Endothelial cell of umbilical vein (primary cell): ENCODE data around the gene TMC3. TPM values are rescaled to one million over a fixed set of nuclear protein-coding genes. Genes with fewer than 3 reads are reported as not detected.

Experiments
- BruUV-seq: library from RNA; stranded (reverse); fragments of 400-500 nt; replicated peaks from 2 replicates; lab custom pipeline; 2021; lab: Mats Ljungman, UMichigan
- CTCF ChIA-PET: fragments of 300-600, 350-600 bp; sonication (Branson Sonifier 250); formaldehyde crosslinking; loops from one replicate; lab custom pipeline; 2021; ENCODE audit warnings: antibody characterized with exemption, inconsistent platforms; lab: Charles Lee
- POLR2A ChIA-PET: fragments of 300-600, 350-600 bp; sonication (Branson Sonifier 250); formaldehyde crosslinking; loops from one replicate; lab custom pipeline; 2021; ENCODE audit warnings: antibody characterized with exemption, inconsistent platforms; lab: Charles Lee
- DNase-seq: peaks from one replicate; pipeline ENCODE4 v3.0.0-alpha.2; 2011; ENCODE audit warnings: low read depth, low spot score
- FAIRE-seq: peaks from 2 replicates; lab custom pipeline; 2011; peaks lifted over from hg19 to GRCh38; lab: Jason Lieb, UNC
- H2AFZ ChIP-seq: 2 replicates; pipeline ENCODE4 v1.6.0; 2012; ENCODE audit warnings: low read depth, low read length, control low read depth, inconsistent platforms
- H3K27ac ChIP-seq: 2 replicates; pipeline ENCODE4 v1.5.1; 2011; ENCODE audit warnings: low read depth, mild to moderate bottlenecking, control low read depth, low read length, moderate library complexity; ENCODE audit not compliant: insufficient read depth
- H3K27me3 ChIP-seq, 2 experiments: 2 replicates each; pipeline versions ENCODE4 v1.6.0 to v1.6.1; 2011; ENCODE audit warnings: low read length in 2 of 2, mixed read lengths in 1 of 2; ENCODE audit not compliant: control insufficient read depth in 2 of 2, insufficient read depth in 2 of 2
- H3K36me3 ChIP-seq, 2 experiments: 2 replicates in 1 of 2; 3 replicates in 1 of 2; pipeline ENCODE4 v1.5.1; 2011; ENCODE audit warnings: low read length in 2 of 2, mild to moderate bottlenecking in 1 of 2, moderate library complexity in 1 of 2; ENCODE audit not compliant: control insufficient read depth in 2 of 2, insufficient read depth in 2 of 2; ENCODE audit errors: extremely low read depth in 1 of 2
- H3K4me1 ChIP-seq: 3 replicates; pipeline ENCODE4 v1.5.1; 2011; ENCODE audit warnings: mild to moderate bottlenecking, low read length; ENCODE audit not compliant: control insufficient read depth, insufficient read depth; ENCODE audit errors: extremely low read depth
- H3K4me2 ChIP-seq: 2 replicates; pipeline ENCODE4 v1.6.1; 2011; ENCODE audit warnings: low read length, control low read depth, mixed read lengths; ENCODE audit not compliant: insufficient read depth
- H3K4me3 ChIP-seq, 3 experiments: fragments of 200-600 bp in 1 of 3; sonication (generic), shearing (Covaris generic) in 1 of 3; replicated peaks in 1 of 3; 2 replicates each; pipeline ENCODE4 v1.5.1; 2011 to 2016; ENCODE audit warnings: control low read depth in 3 of 3, low read length in 3 of 3, mild to moderate bottlenecking in 2 of 3, inconsistent platforms in 1 of 3, low read depth in 1 of 3, moderate library complexity in 1 of 3; ENCODE audit not compliant: insufficient read depth in 1 of 3
- H3K79me2 ChIP-seq: 2 replicates; pipeline ENCODE4 v1.6.0; 2012; ENCODE audit warnings: low read length, inconsistent platforms; ENCODE audit not compliant: control insufficient read depth, insufficient read depth
- H3K9ac ChIP-seq: replicated peaks from 2 replicates; pipeline ENCODE3; 2011; ENCODE audit warnings: low read length, control low read depth; ENCODE audit not compliant: insufficient read depth; ENCODE audit errors: extremely low read depth
- H3K9me1 ChIP-seq: replicated peaks from 3 replicates; pipeline ENCODE4 v1.6.0; 2011; ENCODE audit warnings: mild to moderate bottlenecking, low read length; ENCODE audit not compliant: control insufficient read depth, insufficient read depth; ENCODE audit errors: extremely low read depth
- H3K9me3 ChIP-seq: replicated peaks from 2 replicates; pipeline ENCODE4 v1.5.1; 2012; ENCODE audit warnings: low read length, inconsistent platforms; ENCODE audit not compliant: control insufficient read depth, insufficient read depth
- H4K20me1 ChIP-seq: replicated peaks from 2 replicates; pipeline ENCODE3; 2011; ENCODE audit warnings: mild to moderate bottlenecking, low read length; ENCODE audit not compliant: control insufficient read depth, insufficient read depth; ENCODE audit errors: extremely low read depth
- EZH2 ChIP-seq: IDR thresholded peaks from 2 replicates; pipeline ENCODE4 v1.6.1; 2012; ENCODE audit warnings: borderline replicate concordance, low read depth, mild to moderate bottlenecking, moderate library complexity, low read length, inconsistent platforms; ENCODE audit not compliant: severe bottlenecking
- FOS ChIP-seq: IDR thresholded peaks from 2 replicates; pipeline ENCODE4 v1.6.1; 2011; ENCODE audit warnings: mild to moderate bottlenecking, low read length, moderate library complexity, borderline replicate concordance; ENCODE audit not compliant: insufficient read depth
- GATA2 ChIP-seq: IDR thresholded peaks from 2 replicates; pipeline ENCODE4 v1.7.0; 2011; ENCODE audit warnings: low read depth, mild to moderate bottlenecking, moderate library complexity, mixed read lengths, low read length; ENCODE audit not compliant: insufficient read length, insufficient read depth
- JUN ChIP-seq: IDR thresholded peaks from 2 replicates; pipeline ENCODE4 v1.6.1; 2011; ENCODE audit warnings: borderline replicate concordance, low read depth; ENCODE audit not compliant: insufficient read length, insufficient read depth
- MYC ChIP-seq: IDR thresholded peaks from one replicate; pipeline ENCODE4 v1.6.1; 2011; ENCODE audit warnings: mild to moderate bottlenecking, low read depth, low read length
- POLR2A ChIP-seq: IDR thresholded peaks from 2 replicates; pipeline ENCODE4 v1.6.1; 2012; ENCODE audit warnings: low read depth, mild to moderate bottlenecking, control low read depth, low read length
- POLR2AphosphoS5 ChIP-seq: IDR thresholded peaks from 2 replicates; pipeline ENCODE4 v1.6.1; 2012; ENCODE audit warnings: low read depth, mild to moderate bottlenecking, control low read depth, low read length, moderate library complexity; ENCODE audit not compliant: insufficient read depth
- dilution Hi-C: fragments of 300-500 bp; cut with MboI; formaldehyde crosslinking; loops from one replicate; pipeline ENCODE4 v1.15.0; 2019; ENCODE audit warnings: low sequenced_read_pairs; ENCODE audit not compliant: extremely low pct_ligation_motif_present
- intact Hi-C: fragments of 100-400 bp; cut with micrococcal nuclease; formaldehyde crosslinking; loops from one replicate; pipeline ENCODE4 v1.10.0; 2022
- polyA plus RNA-seq, 4 experiments: library from polyadenylated mRNA; depleted of rRNA in 3 of 4; stranded (reverse) in 3 of 4; unstranded in 1 of 4; fragments of >200 nt; gene quantifications; 2 replicates each; pipeline versions ENCODE4 v1.2.1 to v1.2.3, GENCODE V29; 2011 to 2012; ENCODE audit warnings: missing spikeins in 1 of 4
- total RNA-seq: library from RNA; stranded (reverse); gene quantifications from 2 replicates; pipeline ENCODE4 v1.2.3, GENCODE V29; 2021
- TF ChIP-seq, protein P1 (sequence below): IDR thresholded peaks from 2 replicates; pipeline ENCODE4 v1.6.1; 2011; ENCODE audit not compliant: insufficient read depth, insufficient read length
- TF ChIP-seq, protein P2 (sequence below), 2 donors: IDR thresholded peaks; 1 replicate in 1 of 2; 2 replicates in 1 of 2; pipeline ENCODE4 v1.5.1; 2011; ENCODE audit warnings: low read length in 2 of 2, mild to moderate bottlenecking in 2 of 2, moderate library complexity in 2 of 2, control low read depth in 1 of 2, inconsistent platforms in 1 of 2, low read depth in 1 of 2; ENCODE audit not compliant: insufficient read depth in 1 of 2; ENCODE audit errors: extremely low read depth in 1 of 2

TMC3 gene
- total and polyA plus RNA-seq, 2 donors (not counting 3 experiments of a cell fraction or from before 2014, with no cell fraction given) = not detected

DNA sequence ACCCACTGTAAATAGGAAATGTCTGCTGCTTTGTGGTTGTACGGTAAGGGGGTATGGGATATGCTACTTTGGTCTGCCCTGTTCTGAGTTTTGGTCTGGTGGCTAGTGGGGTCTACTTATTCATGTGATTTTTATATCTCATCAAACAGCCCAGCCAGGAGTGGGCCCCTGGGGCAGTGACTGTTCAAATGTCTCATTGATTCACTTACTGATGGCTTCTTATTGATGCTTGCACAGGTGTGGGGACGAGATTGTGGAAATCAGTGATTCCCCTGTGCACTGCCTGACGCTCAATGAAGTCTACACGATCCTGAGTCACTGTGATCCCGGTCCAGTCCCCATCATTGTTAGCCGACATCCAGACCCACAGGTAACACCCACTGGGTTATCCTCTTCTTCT lies 88.6 kb downstream of the TMC3 start:
- H3K9ac ChIP-seq = no peak overlapping the region
- ChIA-PET CTCF (no interaction called here), POLR2A (no interaction called here)
- intact Hi-C loops (no loop called here), dilution Hi-C loops (no loop called here)
- H3K27ac ChIP-seq = no peak overlapping the region
- H3K27me3 ChIP-seq = peaks cover 0 to 2% of the 10 kb centered on the region in 2 experiments
- H4K20me1 ChIP-seq = no peaks in the 10 kb centered on the region
- FAIRE-seq = no peak
- H3K36me3 ChIP-seq = no peaks in the 10 kb centered on the region
- no peaks in the 10 kb centered on the region for H3K4me1 ChIP-seq
- no peaks in the 10 kb centered on the region for H3K79me2 ChIP-seq
- no peak overlapping the region for H3K4me3 ChIP-seq
- TF ChIP-seq JUN (no peak), MYC (no peak), EZH2 (no peak), FOS (no peak), POLR2AphosphoS5 (no peak), GATA2 (no peak), POLR2A (no peak)
- TF ChIP-seq, protein P1, sequence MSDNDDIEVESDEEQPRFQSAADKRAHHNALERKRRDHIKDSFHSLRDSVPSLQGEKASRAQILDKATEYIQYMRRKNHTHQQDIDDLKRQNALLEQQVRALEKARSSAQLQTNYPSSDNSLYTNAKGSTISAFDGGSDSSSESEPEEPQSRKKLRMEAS = no peak
- TF ChIP-seq, protein P2, sequence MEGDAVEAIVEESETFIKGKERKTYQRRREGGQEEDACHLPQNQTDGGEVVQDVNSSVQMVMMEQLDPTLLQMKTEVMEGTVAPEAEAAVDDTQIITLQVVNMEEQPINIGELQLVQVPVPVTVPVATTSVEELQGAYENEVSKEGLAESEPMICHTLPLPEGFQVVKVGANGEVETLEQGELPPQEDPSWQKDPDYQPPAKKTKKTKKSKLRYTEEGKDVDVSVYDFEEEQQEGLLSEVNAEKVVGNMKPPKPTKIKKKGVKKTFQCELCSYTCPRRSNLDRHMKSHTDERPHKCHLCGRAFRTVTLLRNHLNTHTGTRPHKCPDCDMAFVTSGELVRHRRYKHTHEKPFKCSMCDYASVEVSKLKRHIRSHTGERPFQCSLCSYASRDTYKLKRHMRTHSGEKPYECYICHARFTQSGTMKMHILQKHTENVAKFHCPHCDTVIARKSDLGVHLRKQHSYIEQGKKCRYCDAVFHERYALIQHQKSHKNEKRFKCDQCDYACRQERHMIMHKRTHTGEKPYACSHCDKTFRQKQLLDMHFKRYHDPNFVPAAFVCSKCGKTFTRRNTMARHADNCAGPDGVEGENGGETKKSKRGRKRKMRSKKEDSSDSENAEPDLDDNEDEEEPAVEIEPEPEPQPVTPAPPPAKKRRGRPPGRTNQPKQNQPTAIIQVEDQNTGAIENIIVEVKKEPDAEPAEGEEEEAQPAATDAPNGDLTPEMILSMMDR (IDR thresholded peaks at IDR 0.05; ENCODE audit: extremely low read depth in 1 of 2, insufficient read depth in 1 of 2, low read depth in 1 of 2, low read length in 2 of 2) = no peak
- no peak overlapping the region for H3K4me2 ChIP-seq
- no TSS peak for BruUV-seq
- H3K9me1 ChIP-seq = no peaks in the 10 kb centered on the region
- H3K9me3 ChIP-seq = no peaks in the 10 kb centered on the region
- DNase-seq = no peak
- no peak overlapping the region for H2AFZ ChIP-seq
